ENCODE measurements around the gene CSNK2A1.
"Not testable (repeated sequence)": the region's sequence is repeated elsewhere in the genome, so short reads cannot be mapped to it uniquely, and the experiment has no call there.

Gene CSNK2A1

DNA sequence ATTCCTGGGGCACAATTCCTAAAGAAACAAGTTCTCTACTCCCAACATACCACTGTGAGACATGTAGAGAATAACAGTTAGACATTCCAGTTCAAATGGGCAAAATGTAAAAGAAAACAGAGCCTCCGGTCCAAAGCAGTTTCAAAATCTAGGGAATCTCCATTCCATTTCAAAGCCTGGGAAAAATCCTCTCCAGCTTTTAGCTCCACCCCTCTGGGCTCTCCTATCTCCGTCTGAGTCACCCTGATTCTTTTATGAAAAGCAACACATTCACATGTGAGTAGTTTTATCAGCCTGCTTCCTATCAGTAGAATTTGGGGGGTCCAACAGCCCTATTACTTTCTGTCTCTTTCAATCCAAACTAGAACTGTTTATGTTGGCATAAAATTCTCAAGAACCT lies 3.7 kb downstream of the CSNK2A1 start:
- H3K4me3 ChIP-seq (ENCODE audit: low read depth, low read length) = no peak overlapping the region
- DNase-seq (ENCODE audit: low read depth) = no peak

DNA sequence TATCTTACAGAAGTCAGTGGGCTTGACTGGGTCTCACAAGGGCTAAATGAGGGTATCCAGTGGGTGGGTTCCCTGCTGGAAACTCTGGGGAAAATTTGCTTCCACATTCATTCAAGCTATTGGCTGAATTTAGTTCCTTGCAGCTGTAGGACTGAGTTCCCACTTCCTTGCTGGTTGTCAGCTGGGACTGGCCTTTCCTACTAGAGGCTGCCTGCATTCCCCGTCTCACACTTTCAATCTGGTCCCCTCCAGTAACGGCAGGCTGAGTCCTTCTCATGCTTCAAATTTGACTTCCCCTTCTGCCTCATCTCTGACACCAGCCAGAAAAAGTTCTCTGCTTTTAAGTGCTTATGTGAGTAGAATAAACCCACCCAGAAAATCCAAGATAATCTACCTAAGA lies 4.4 kb downstream of the CSNK2A1 start:
- no peak overlapping the region for H3K4me3 ChIP-seq (ENCODE audit: low read depth, low read length)
- DNase-seq (ENCODE audit: low read depth) = no peak

- no peak for DNase-seq (ENCODE audit: low read depth)
Measured at GRCh38 chr20:537983-538382, 5.6 kb downstream of the CSNK2A1 start.

DNA sequence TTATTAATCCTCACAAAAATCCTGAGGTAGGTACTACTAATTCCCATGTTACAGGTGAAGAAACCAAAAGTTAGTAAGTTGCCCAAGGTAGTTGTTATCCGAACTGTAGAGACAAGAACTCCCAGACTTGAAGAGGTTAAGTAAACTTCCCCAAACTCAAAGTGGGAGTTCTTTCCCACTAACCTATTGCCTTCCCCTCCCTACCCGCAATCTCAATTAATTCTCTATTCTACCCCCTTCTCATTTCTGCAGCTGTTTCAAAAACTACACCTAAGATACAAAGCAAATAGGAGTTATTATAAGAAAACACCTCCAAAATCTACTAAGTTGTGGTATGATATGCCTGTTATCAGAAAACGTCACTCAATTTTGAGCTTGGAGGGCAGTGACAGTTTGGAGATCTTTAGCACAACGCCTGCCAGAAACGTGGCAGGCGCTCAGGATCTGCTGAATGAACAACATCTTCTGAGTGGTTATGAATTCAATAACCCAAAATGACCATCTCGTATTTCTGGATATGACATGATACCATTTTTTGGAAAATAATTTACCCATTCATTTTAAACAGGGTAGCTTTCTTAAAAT lies 7.1 kb downstream of the CSNK2A1 start:
- H3K4me3 ChIP-seq (ENCODE audit: low read depth, low read length) = no peak overlapping the region
- no peak for DNase-seq (ENCODE audit: low read depth)

More at GRCh38 chr20:537983-538382, 5.6 kb downstream of the CSNK2A1 start:
- no peak overlapping the region for H3K4me3 ChIP-seq (ENCODE audit: low read depth, low read length)

DNA sequence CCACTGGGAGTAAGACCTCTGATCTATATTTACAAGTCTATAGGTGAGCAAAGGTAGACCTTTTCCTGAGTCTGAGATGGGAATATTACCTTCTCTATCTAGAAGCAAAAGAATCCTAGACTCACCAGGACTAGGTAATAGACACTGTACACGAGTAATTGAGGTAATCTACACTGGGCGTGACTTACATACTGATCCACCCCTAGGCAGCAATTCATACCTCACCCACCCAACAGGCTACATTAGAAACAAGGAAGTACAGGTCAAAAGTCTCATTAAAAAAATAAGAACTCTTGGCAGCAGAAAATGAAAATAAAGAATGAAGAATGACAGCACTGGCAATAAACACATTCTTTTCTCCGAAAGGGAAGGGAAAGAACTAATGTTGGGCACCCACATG lies 7.6 kb downstream of the CSNK2A1 start:
- no peak overlapping the region for H3K4me3 ChIP-seq (ENCODE audit: low read depth, low read length)

DNA sequence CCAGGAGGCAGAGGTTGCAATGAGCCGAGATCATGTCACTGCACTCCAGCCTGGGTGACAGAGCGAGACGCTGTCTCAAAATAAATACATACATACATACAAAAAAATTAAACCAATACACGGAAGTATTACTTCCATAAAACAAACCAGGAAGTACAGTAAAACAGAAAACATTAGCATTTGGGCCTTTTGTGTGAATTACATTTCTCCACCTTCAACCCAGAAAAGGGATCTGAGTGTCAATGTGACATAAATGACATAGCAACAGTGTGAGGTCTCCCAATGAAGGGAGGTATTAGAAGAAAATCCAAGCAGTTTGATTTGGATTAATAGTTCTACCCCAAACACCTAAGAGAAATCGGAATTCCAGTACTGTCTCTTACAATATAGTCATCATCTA lies 10.1 kb downstream of the CSNK2A1 start:
- no peak overlapping the region for H3K4me3 ChIP-seq (ENCODE audit: low read depth, low read length)
- no peak for DNase-seq (ENCODE audit: low read depth)

More for the DNA sequence above, 7.6 kb downstream of the CSNK2A1 start:
- no peak for DNase-seq (ENCODE audit: low read depth)

GRCh38 chr20:532530-532929 lies 11.1 kb downstream of the CSNK2A1 start:
- DNase-seq (ENCODE audit: low read depth) = no peak
- no peak overlapping the region for H3K4me3 ChIP-seq (ENCODE audit: low read depth, low read length)

DNA sequence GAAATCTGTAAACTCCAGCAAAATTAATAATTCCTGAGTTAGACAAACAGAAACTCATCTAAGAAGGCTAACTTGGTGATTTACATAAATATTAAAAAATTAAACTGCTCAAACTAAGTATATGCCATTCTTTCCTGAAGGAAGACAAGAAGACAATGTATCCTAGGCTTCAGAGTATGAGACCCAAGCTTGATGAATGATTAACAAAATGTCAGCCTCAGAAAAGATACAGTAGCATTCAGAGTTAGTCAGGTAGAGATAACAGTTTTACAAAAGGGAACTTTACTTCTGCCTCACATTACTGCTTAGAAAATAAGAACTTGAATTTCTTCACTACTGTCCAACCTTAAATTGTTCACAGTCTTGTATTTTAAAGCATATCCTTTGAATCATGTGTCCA lies 12.0 kb downstream of the CSNK2A1 start:
- no peak for DNase-seq (ENCODE audit: low read depth)
- no peak overlapping the region for H3K4me3 ChIP-seq (ENCODE audit: low read depth, low read length)

GRCh38 chr20:530321-530720 lies 13.3 kb downstream of the CSNK2A1 start:
- no peak for DNase-seq (ENCODE audit: low read depth)
- H3K4me3 ChIP-seq (ENCODE audit: low read depth, low read length) = no peak overlapping the region

GRCh38 chr20:528923-529604 lies 14.5 kb downstream of the CSNK2A1 start:
- DNase-seq (ENCODE audit: low read depth) = peak; percentile 76
- no peak overlapping the region for H3K4me3 ChIP-seq (ENCODE audit: low read depth, low read length)

DNA sequence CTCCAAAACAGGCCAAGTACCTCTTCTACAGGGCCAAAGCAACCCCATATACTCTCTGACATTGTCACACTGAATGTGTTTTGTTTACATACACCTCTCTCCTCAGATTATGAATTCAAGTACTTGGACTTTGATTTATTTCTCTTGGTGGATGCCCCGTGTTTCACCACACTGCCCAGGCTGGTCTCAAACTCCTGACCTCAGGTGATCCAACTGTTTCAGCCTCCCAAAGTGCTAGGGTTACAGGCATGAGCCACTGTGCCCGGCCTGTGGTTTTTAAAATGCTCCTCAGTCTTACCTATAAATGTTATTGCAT lies 16.1 kb downstream of the CSNK2A1 start:
- no peak for DNase-seq (ENCODE audit: low read depth)
- H3K4me3 ChIP-seq (ENCODE audit: low read depth, low read length) = no peak overlapping the region

- no peak overlapping the region for H3K4me3 ChIP-seq (ENCODE audit: low read depth, low read length)
- DNase-seq (ENCODE audit: low read depth) = no peak
Measured at GRCh38 chr20:521860-522259, 21.7 kb downstream of the CSNK2A1 start.

DNA sequence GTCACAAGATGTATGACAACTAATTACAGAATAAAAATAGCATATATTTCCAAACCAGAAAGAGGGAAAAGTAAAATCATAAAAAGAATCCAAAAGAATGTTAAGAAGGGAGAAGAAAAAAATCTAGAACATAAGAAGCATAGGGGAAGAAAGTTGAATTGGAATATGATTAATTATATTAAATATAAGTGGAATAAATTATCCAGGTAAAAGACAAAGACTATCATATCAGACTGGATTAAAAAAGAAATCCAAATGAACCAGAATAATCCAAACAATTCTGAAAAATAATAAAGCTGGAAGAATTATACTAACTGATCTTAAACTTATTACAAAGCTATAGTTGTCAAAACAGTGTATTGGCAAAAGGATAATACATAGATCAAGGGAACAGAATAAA lies 23.6 kb downstream of the CSNK2A1 start:
- no peak for DNase-seq (ENCODE audit: low read depth)
- no peak overlapping the region for H3K4me3 ChIP-seq (ENCODE audit: low read depth, low read length)

DNA sequence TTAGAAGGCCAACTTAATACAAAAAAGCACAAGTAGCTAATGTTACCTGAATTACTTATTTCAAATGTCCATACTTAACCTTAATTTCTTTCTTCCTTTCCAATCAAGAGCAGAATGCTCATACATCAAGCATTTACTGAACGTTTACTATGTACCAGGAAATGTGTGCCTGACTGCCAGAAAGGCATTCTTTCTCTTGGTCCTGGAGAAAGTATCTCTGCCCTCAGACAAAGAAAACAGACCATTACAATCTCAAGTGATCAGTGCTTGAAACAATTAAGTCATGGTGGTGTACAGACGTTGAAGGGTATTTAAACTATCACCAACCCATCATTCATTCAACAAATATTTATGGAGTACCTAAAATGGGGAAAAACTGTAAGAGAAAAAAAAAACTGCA lies 26.4 kb downstream of the CSNK2A1 start:
- no peak for DNase-seq (ENCODE audit: low read depth)
- no peak overlapping the region for H3K4me3 ChIP-seq (ENCODE audit: low read depth, low read length)

DNA sequence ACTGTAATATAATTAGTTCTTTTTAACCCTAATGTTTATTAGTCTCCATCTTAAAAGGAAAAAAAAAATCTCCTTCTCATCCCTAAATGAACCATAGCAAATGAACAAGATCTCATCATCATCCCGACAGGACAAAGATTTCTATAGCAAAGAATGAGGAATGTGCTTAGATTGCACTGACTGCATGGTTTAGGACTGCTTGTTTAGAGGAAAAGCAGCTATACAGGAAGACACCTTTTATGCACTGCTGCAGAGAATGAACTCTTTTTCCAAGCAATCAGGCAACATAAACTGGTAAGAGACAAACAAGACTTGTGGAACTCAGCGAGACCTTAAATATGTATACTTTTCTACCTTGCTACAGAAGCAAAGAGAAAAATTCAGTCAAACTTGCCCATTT lies 26.8 kb downstream of the CSNK2A1 start:
- no peak overlapping the region for H3K4me3 ChIP-seq (ENCODE audit: low read depth, low read length)
- no peak for DNase-seq (ENCODE audit: low read depth)

GRCh38 chr20:515696-516095 lies 27.9 kb downstream of the CSNK2A1 start:
- no peak for DNase-seq (ENCODE audit: low read depth)
- H3K4me3 ChIP-seq (ENCODE audit: low read depth, low read length) = no peak overlapping the region

DNA sequence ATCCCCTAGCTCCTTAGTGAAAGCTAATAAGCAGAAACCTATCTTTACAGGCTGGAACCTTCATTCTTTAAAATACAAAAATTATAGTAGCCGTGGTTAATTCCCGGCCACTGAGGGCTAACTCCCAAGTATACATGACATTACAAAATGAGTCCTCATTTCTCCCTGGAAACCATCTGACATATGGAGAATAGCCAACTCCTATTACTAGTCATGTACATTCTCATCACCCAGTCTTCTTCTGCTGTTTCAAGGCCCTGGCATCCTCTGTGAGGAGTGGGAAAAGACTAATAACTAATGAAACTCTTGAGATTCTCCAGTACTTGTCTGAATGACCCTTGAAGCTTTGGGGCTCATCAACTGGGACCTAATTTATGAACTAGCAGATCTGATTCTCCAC lies 30.2 kb downstream of the CSNK2A1 start:
- no peak for DNase-seq (ENCODE audit: low read depth)
- H3K4me3 ChIP-seq (ENCODE audit: low read depth, low read length) = no peak overlapping the region

- not testable (repeated sequence) for DNase-seq (ENCODE audit: low read depth); H3K4me3 ChIP-seq (ENCODE audit: low read depth, low read length)
Measured at GRCh38 chr20:510328-511057, 33.1 kb downstream of the CSNK2A1 start.

- not testable (repeated sequence) for DNase-seq (ENCODE audit: low read depth); H3K4me3 ChIP-seq (ENCODE audit: low read depth, low read length)
Measured at GRCh38 chr20:508364-508787, 35.2 kb downstream of the CSNK2A1 start.

DNA sequence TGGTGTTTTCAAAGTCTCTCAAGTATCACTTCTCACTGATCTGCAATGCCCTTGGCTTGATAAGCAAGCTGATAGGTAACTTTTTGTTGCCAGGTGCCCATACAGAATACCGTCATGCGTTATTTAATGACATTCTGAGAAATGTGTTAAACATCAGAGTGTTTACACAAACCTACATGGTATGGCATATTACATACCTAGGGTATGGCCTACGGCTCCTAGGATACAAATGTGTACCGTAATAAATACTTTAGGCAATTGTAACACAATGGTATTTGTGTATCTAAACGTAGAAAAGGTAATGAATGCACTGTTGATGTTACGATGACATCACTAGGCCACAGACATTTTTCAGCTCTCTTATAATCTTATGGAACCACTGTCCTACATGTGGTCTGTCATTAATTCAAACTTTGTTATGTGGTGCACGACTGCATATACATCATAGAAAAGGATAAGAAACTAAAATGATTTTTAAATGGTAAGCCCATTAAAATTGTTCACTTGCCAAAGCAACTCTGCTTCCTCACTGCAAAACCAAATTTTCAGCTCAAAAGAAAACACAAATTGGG lies 35.7 kb downstream of the CSNK2A1 start:
- no peak for DNase-seq (ENCODE audit: low read depth)
- no peak overlapping the region for H3K4me3 ChIP-seq (ENCODE audit: low read depth, low read length)
